ENCODE data around the gene SCN4A.

Gene SCN4A

GRCh38 chr17:64004903-64005733 is 32.4 kb upstream of the SCN4A start:
- TF ChIP-seq SUZ12 (IDR thresholded peaks at IDR 0.05; ENCODE audit: extremely low read depth, insufficient read depth, insufficient read length) (no peak), ZNF274 (IDR thresholded peaks at IDR 0.05; ENCODE audit: low read depth, low read length) (no peak), YY1 (IDR thresholded peaks at IDR 0.05; ENCODE audit: insufficient read depth, insufficient read length) (no peak)
- Histone ChIP-seq H3K4me3 (ENCODE audit: insufficient read length, low read depth) (no peak overlapping the region), H3K9ac (ENCODE audit: insufficient read length, low read depth) (no peak overlapping the region), H3K27me3 (ENCODE audit: insufficient read depth, insufficient read length) (no peaks in the 10 kb centered on the region), H3K9me3 (ENCODE audit: insufficient read depth, low read length) (no peaks in the 10 kb centered on the region), H3K4me1 (ENCODE audit: insufficient read depth, insufficient read length) (peaks cover 12% of the 10 kb centered on the region), H3K36me3 (ENCODE audit: insufficient read depth, insufficient read length, low read length) (no peaks in the 10 kb centered on the region)
- no peak for DNase-seq (ENCODE audit: low read depth, low spot score)

- peaks cover 16% of the 10 kb centered on the region for H3K4me1 ChIP-seq (ENCODE audit: insufficient read depth, insufficient read length)
- TF ChIP-seq ZNF274 (IDR thresholded peaks at IDR 0.05; ENCODE audit: low read depth, low read length) (no peak), SUZ12 (IDR thresholded peaks at IDR 0.05; ENCODE audit: extremely low read depth, insufficient read depth, insufficient read length) (no peak), YY1 (IDR thresholded peaks at IDR 0.05; ENCODE audit: insufficient read depth, insufficient read length) (no peak)
- peaks cover 7% of the 10 kb centered on the region for H3K27me3 ChIP-seq (ENCODE audit: insufficient read depth, insufficient read length)
- no peaks in the 10 kb centered on the region for H3K9me3 ChIP-seq (ENCODE audit: insufficient read depth, low read length)
- no peak overlapping the region for H3K4me3 ChIP-seq (ENCODE audit: insufficient read length, low read depth)
- H3K9ac ChIP-seq (ENCODE audit: insufficient read length, low read depth) = no peak overlapping the region
- H3K36me3 ChIP-seq (ENCODE audit: insufficient read depth, insufficient read length, low read length) = no peaks in the 10 kb centered on the region
- DNase-seq (ENCODE audit: low read depth, low spot score) = no peak
Observed at GRCh38 chr17:64004218-64004770, 31.6 kb upstream of the SCN4A start.

- peaks cover 16% of the 10 kb centered on the region for H3K4me1 ChIP-seq (ENCODE audit: insufficient read depth, insufficient read length)
Observed at GRCh38 chr17:64003526-64004121, 30.9 kb upstream of the SCN4A start.

GRCh38 chr17:64002658-64003525 is 30.2 kb upstream of the SCN4A start:
- no peak for TF ChIP-seq SUZ12 (IDR thresholded peaks at IDR 0.05; ENCODE audit: extremely low read depth, insufficient read depth, insufficient read length)
- no peak for TF ChIP-seq ZNF274 (IDR thresholded peaks at IDR 0.05; ENCODE audit: low read depth, low read length)
- no peak for TF ChIP-seq YY1 (IDR thresholded peaks at IDR 0.05; ENCODE audit: insufficient read depth, insufficient read length)
- Histone ChIP-seq H3K27me3 (ENCODE audit: insufficient read depth, insufficient read length) (peaks cover 14% of the 10 kb centered on the region), H3K36me3 (ENCODE audit: insufficient read depth, insufficient read length, low read length) (no peaks in the 10 kb centered on the region), H3K4me1 (ENCODE audit: insufficient read depth, insufficient read length) (peaks cover 15% of the 10 kb centered on the region), H3K4me3 (ENCODE audit: insufficient read length, low read depth) (no peak overlapping the region), H3K9me3 (ENCODE audit: insufficient read depth, low read length) (no peaks in the 10 kb centered on the region), H3K9ac (ENCODE audit: insufficient read length, low read depth) (no peak overlapping the region)
- DNase-seq (ENCODE audit: low read depth, low spot score) = no peak

More at GRCh38 chr17:64003526-64004121, 30.9 kb upstream of the SCN4A start:
- Histone ChIP-seq H3K27me3 (ENCODE audit: insufficient read depth, insufficient read length) (peaks cover 13% of the 10 kb centered on the region), H3K4me3 (ENCODE audit: insufficient read length, low read depth) (no peak overlapping the region), H3K9me3 (ENCODE audit: insufficient read depth, low read length) (no peaks in the 10 kb centered on the region), H3K36me3 (ENCODE audit: insufficient read depth, insufficient read length, low read length) (no peaks in the 10 kb centered on the region), H3K9ac (ENCODE audit: insufficient read length, low read depth) (no peak overlapping the region)
- DNase-seq (ENCODE audit: low read depth, low spot score) = no peak
- no peak for TF ChIP-seq SUZ12 (IDR thresholded peaks at IDR 0.05; ENCODE audit: extremely low read depth, insufficient read depth, insufficient read length)
- TF ChIP-seq YY1 (IDR thresholded peaks at IDR 0.05; ENCODE audit: insufficient read depth, insufficient read length) = no peak
- TF ChIP-seq ZNF274 (IDR thresholded peaks at IDR 0.05; ENCODE audit: low read depth, low read length) = no peak

- Histone ChIP-seq H3K9ac (ENCODE audit: insufficient read length, low read depth) (no peak overlapping the region), H3K9me3 (ENCODE audit: insufficient read depth, low read length) (no peaks in the 10 kb centered on the region), H3K36me3 (ENCODE audit: insufficient read depth, insufficient read length, low read length) (no peaks in the 10 kb centered on the region), H3K4me1 (ENCODE audit: insufficient read depth, insufficient read length) (peaks cover 10% of the 10 kb centered on the region), H3K4me3 (ENCODE audit: insufficient read length, low read depth) (no peak overlapping the region), H3K27me3 (ENCODE audit: insufficient read depth, insufficient read length) (peaks cover 24% of the 10 kb centered on the region)
- no peak for TF ChIP-seq ZNF274 (IDR thresholded peaks at IDR 0.05; ENCODE audit: low read depth, low read length)
- DNase-seq (ENCODE audit: low read depth, low spot score) = no peak
Observed at GRCh38 chr17:64001763-64002529, 29.2 kb upstream of the SCN4A start.

GRCh38 chr17:64001091-64001579 is 28.4 kb upstream of the SCN4A start:
- Histone ChIP-seq H3K4me3 (ENCODE audit: insufficient read length, low read depth) (no peak overlapping the region), H3K36me3 (ENCODE audit: insufficient read depth, insufficient read length, low read length) (no peaks in the 10 kb centered on the region), H3K27me3 (ENCODE audit: insufficient read depth, insufficient read length) (peaks cover 28% of the 10 kb centered on the region), H3K4me1 (ENCODE audit: insufficient read depth, insufficient read length) (peaks cover 10% of the 10 kb centered on the region), H3K9ac (ENCODE audit: insufficient read length, low read depth) (no peak overlapping the region), H3K9me3 (ENCODE audit: insufficient read depth, low read length) (no peaks in the 10 kb centered on the region)
- TF ChIP-seq ZNF274 (IDR thresholded peaks at IDR 0.05; ENCODE audit: low read depth, low read length) (no peak), YY1 (IDR thresholded peaks at IDR 0.05; ENCODE audit: insufficient read depth, insufficient read length) (no peak), SUZ12 (IDR thresholded peaks at IDR 0.05; ENCODE audit: extremely low read depth, insufficient read depth, insufficient read length) (no peak)
- no peak for DNase-seq (ENCODE audit: low read depth, low spot score)
